Activated naive CD4-positive, alpha-beta T cell treated with Interleukin-2 at 50 U/mL for 16 hours (primary cell): ENCODE measurements around the gene HHAT.

Experiments
- DNase-seq: peaks from one replicate; pipeline ENCODE4 v3.0.0-alpha.2; 2020

HHAT gene

GRCh38 chr1:210557426-210558077 lies 228.8 kb downstream of the HHAT start:
- no peak for DNase-seq

DNA sequence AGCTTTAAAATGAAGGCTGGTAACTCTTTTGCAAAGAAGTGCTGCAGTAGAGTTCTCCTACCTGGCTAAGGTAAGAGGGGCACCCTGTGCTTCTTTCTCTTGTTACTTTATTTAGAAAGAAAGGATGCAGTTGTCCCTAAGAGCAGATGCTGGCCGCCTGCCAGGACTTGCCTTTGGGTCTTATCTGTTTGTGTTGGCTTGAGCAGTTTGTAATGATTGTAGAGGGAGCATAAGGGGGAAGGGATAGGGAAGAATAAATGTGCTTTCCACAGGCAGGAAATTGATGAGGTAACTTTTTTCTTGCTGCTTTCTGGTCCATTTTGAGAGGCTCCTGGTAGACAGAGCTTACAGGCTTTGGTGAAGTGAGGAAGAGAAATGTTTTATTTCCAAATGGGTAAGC lies 229.6 kb downstream of the HHAT start:
- no peak for DNase-seq

GRCh38 chr1:210565306-210565705 lies 236.6 kb downstream of the HHAT start:
- DNase-seq, result no peak

DNA sequence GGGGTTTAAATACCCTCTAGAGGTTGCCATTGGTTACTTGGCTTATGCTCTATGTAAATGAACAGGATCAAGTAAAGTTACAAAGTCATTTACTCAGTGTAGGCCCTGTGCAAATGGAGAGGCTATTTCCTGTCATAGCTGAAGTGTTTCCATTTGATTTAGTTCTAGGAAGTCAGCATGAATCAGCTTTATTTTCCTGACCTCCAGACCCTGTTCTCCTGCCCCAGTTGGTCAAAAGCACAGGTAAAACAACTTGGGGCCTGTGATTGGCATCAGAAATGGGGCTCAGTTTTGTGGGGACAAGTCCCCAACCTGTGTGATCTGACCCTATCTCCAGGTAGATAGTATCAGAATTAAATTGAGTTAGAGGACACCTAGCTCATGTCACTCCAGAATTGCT lies 239.9 kb downstream of the HHAT start:
- no peak for DNase-seq

- DNase-seq, result no peak
Observed at GRCh38 chr1:210570116-210570515, 241.4 kb downstream of the HHAT start.

GRCh38 chr1:210571356-210572284 lies 242.9 kb downstream of the HHAT start:
- no peak for DNase-seq

DNA sequence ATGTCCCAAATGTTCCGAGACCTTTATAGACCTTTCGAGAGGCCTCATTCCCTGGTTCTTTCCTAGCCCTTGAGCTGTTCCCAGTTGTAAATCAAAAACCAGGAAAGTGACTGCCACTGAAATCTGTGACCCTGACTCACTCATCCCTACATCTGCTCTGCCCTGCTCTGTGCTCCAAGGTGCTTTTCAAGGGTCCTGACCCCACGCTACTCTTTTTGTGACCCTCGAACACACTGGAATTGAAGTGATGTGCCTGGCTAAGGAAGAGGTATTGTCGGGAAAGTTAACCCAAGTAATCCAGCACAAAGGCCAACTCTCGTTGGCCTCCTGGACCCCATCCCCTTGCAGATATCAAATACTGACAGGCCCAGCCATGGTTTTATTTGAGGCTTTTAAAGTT lies 244.4 kb downstream of the HHAT start:
- no peak for DNase-seq

GRCh38 chr1:210582205-210582970 lies 253.7 kb downstream of the HHAT start:
- no peak for DNase-seq

- peak; percentile 62 for DNase-seq
Observed at GRCh38 chr1:210584439-210585113, 255.9 kb downstream of the HHAT start.

- no peak for DNase-seq
Observed at GRCh38 chr1:210586771-210587170, 258.1 kb downstream of the HHAT start.

DNA sequence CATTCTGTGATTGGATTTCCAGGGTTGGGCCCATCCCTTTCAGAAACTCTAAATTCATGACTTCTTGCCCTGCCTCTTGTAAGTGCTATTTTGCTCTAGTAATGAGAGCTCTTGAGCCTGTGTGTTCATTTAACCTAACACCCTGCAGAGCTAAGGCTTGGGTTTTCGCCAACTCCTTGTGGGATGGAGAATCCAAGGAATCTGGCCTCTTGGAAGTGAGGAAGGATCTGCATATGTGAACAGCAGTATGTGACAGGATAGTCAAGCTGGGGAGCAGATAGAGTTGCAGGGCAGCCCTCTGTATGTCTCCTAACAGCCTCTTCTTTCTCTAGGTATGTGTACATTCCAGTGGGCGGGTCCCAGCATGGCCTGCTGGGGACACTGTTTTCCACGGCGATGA lies 258.9 kb downstream of the HHAT start:
- no peak for DNase-seq

GRCh38 chr1:210588357-210588756 lies 259.7 kb downstream of the HHAT start:
- DNase-seq, result no peak

- no peak for DNase-seq
Observed at GRCh38 chr1:210588946-210589345, 260.2 kb downstream of the HHAT start.

DNA sequence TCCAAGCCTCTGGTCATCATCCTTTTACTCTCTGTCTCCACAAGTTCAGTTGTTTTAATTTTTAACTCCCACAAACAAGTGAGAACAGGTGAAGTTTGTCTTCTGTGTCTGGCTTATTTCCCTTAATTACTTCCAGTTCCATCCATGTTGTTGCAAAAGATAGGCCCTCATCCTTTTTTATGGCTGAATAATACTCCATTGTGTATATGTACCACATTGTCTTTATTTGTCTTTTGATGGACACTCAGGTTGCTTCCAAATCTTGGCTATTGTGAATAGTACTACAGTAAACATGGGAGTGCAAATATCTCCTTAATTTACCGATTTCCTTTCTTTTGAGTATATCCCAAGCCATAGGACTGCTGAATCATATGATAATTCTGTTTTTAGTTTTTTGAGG lies 262.5 kb downstream of the HHAT start:
- no peak for DNase-seq

DNA sequence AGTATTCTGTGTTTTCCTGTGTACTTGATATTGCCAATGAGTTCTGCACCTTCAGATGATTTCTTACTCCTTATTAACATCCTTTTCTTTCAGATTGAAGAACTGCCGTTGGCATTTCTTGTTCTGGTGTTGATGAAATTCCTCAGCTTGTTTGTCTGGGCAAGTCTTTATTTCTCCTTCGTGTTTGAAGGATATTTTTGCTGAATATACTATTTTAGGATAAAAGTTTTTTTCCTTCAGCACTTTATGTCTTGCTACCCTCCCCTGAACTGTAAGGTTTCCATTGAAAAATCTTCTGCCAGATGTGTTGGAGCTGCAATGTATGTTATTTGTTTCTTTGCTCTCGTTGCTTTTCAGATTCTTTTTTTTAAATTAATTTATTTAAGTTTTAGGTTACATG lies 265.9 kb downstream of the HHAT start:
- DNase-seq, result no peak

DNA sequence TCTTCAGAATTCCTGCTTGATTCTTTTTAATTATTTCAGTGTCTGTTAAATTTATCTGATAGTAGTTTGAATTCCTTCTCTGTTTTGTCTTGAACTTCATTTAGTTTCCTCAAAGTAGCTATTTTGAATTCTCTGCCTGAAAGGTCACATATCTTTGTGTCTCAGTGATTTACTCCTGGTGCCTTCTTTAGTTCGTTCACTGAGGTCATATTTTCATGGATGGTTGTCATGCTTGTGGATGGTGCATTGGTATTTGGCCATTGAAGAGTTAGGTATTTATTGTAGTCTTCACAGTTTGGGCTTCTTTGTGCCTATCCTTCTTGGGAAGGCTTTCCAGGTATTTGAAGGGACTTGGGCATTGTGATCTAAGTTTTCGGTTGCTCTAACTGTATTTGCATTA lies 267.9 kb downstream of the HHAT start:
- no peak for DNase-seq

- DNase-seq, result no peak
Observed at GRCh38 chr1:210597555-210598134, 268.9 kb downstream of the HHAT start.

DNA sequence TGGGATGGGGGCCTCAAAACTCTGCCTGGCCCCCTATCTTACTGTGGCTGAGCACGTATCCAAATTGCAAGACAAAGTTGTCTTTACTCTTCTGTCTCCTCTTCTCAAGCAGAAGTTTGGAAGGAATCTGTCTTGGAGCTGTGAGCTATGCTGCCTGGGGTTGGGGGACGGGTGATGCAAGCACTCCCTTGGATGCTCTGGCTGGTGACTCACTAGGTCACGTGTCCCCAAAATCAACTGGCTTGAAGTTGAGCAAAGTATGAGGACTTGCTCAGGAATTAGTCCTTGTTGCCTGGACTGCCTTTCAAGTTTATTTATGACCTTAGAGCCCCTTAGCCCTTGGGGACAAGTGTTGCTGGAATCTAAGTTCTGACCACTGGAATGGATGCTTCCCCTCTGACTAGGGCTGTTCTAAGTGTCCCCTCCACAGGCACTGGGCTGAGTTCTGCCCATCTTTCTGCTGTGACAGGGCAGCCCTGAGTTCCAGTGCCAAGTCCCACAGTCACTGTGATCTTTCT lies 269.5 kb downstream of the HHAT start:
- DNase-seq, result no peak

DNA sequence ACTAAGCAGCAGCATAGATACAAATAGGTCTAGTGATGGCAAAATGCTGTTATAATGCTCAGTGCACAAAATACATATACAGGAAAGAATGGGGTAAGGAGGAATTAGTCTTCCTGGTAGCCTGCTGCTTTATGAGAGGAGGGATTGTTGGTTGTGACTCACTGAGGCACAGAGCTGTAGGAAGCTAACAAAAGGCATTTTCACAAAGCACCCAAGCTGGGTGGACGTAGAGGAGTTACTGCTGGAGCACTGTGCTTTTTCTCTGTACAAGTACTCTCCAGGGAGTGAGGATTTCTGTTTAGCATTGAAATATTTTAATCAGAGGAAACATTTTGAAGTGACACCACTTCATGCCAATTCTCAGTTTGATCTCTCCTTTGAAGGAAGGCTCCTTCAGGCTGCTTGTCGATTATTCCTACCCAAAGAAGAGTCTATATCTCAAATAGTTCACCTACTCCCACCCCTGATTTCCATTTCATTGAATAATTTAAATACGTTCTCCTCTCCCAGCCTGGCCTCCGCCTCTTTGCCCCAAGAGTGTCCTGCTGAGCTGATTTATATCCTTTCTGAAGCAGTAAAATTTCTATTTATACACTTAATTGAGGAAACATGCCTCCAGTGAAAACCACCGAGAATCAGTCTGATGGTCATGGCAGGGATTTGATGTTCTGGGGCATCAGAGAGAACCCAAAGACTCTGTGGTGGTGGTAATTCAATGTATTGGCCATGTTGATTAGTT lies 271.9 kb downstream of the HHAT start:
- no peak for DNase-seq

GRCh38 chr1:210603123-210603522 lies 274.4 kb downstream of the HHAT start:
- DNase-seq, result no peak

- no peak for DNase-seq
Observed at GRCh38 chr1:210605099-210605498, 276.4 kb downstream of the HHAT start.

- DNase-seq, result no peak
Observed at GRCh38 chr1:210607361-210607760, 278.7 kb downstream of the HHAT start.
